Fibroblast of lung (primary cell): Measurements from ENCODE around the gene MAST2. TPM values are rescaled to one million over a fixed set of nuclear protein-coding genes. Genes with fewer than 3 reads are reported as not detected.

Experiments
- DNase-seq, 2 donors: peaks; one replicate each; pipeline versions ENCODE4 v3.0.0 to v3.0.0-alpha.2; 2010; ENCODE audit warnings: low read depth in 2 of 2
- H2AFZ ChIP-seq: 2 replicates; pipeline ENCODE4 v1.5.1; 2012; ENCODE audit warnings: low read length, control low read depth, inconsistent platforms
- H3K27ac ChIP-seq: 2 replicates; pipeline ENCODE4 v1.5.1; 2011; ENCODE audit warnings: low read length, control low read depth; ENCODE audit not compliant: insufficient read depth
- H3K27me3 ChIP-seq: 2 replicates; pipeline ENCODE4 v1.5.1; 2011; ENCODE audit warnings: mild to moderate bottlenecking, low read length; ENCODE audit not compliant: control insufficient read depth, insufficient read depth
- H3K36me3 ChIP-seq: 2 replicates; pipeline ENCODE4 v1.5.1; 2011; ENCODE audit warnings: low read length; ENCODE audit not compliant: control insufficient read depth, insufficient read depth
- H3K4me1 ChIP-seq: 2 replicates; pipeline ENCODE4 v1.5.1; 2011; ENCODE audit warnings: low read length; ENCODE audit not compliant: control insufficient read depth, insufficient read depth; ENCODE audit errors: extremely low read depth
- H3K4me2 ChIP-seq: 2 replicates; pipeline ENCODE4 v1.5.1; 2011; ENCODE audit warnings: low read length, control low read depth; ENCODE audit not compliant: insufficient read depth; ENCODE audit errors: extremely low read depth
- H3K4me3 ChIP-seq, 4 experiments: fragments of 200-600 bp in 1 of 4; sonication (generic) in 1 of 4; replicated peaks in 1 of 4; 2 replicates each; pipeline ENCODE4 v1.5.1; 2011 to 2016; ENCODE audit warnings: low read length in 4 of 4, low read depth in 3 of 4, mild to moderate bottlenecking in 3 of 4, control low read depth in 2 of 4, inconsistent platforms in 1 of 4, mixed read lengths in 1 of 4; ENCODE audit not compliant: insufficient read depth in 1 of 4; ENCODE audit errors: control extremely low read depth in 1 of 4
- H3K79me2 ChIP-seq: 2 replicates; pipeline ENCODE4 v1.5.1; 2012; ENCODE audit warnings: mild to moderate bottlenecking, low read length, inconsistent platforms; ENCODE audit not compliant: control insufficient read depth, insufficient read depth
- H3K9ac ChIP-seq: 2 replicates; pipeline ENCODE4 v1.5.1; 2011; ENCODE audit warnings: mild to moderate bottlenecking, low read length, control low read depth; ENCODE audit not compliant: insufficient read depth
- H3K9me3 ChIP-seq: 2 replicates; pipeline ENCODE4 v1.5.1; 2012; ENCODE audit warnings: low read depth, low read length; ENCODE audit not compliant: control insufficient read depth, insufficient read depth
- H4K20me1 ChIP-seq: 2 replicates; pipeline ENCODE4 v1.5.1; 2011; ENCODE audit warnings: low read length; ENCODE audit not compliant: control insufficient read depth, insufficient read depth; ENCODE audit errors: extremely low read depth
- EZH2 ChIP-seq: IDR thresholded peaks from 2 replicates; pipeline ENCODE4 v1.5.1; 2012; ENCODE audit warnings: low read length, control low read depth, mild to moderate bottlenecking; ENCODE audit errors: missing control alignments
- polyA plus RNA-seq, 2 donors: library from polyadenylated mRNA; depleted of rRNA in 1 of 2; stranded (reverse) in 1 of 2; unstranded in 1 of 2; fragments of >200 nt; gene quantifications; 2 replicates each; pipeline ENCODE4 v1.2.1, GENCODE V29; 2011 to 2012; ENCODE audit warnings: missing spikeins in 1 of 2
- total RNA-seq: library from RNA; depleted of rRNA; stranded (reverse); fragments of >200 nt; gene quantifications from 2 replicates; pipeline ENCODE4 v1.2.1, GENCODE V29; 2014
- TF ChIP-seq, protein P1 (sequence below), 2 donors: IDR thresholded peaks in 1 of 2; conservative IDR thresholded peaks in 1 of 2; 1 replicate in 1 of 2; 2 replicates in 1 of 2; pipeline ENCODE4 v1.5.1; 2011 to 2012; ENCODE audit warnings: low read length in 2 of 2, control low read depth in 1 of 2, inconsistent platforms in 1 of 2, low read depth in 1 of 2, mild to moderate bottlenecking in 1 of 2

The MAST2 gene
- total and polyA plus RNA-seq, 2 donors (not counting 1 experiment from before 2014, with no cell fraction given): 17.5 to 24.9 TPM

DNA sequence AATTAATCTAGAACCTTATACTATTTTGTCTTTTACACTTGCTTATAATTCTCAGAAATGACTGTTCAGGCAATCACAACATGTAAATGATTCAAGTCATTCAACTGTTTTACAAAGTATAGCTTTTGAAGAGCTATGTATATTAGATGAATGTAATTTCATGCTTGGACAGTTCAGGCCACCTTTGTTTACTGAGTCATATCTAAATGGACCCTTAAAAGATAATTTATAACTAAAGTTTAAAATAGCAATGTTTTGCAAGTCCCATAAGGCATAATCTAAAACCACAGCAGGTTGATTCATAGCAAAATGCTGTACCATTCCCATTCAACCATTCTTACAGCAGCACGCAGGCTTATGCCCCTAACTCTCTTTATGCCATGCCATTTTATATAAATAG is 264.2 kb downstream of the MAST2 start:
- Histone ChIP-seq H2AFZ (no peak overlapping the region), H3K36me3 (no peaks in the 10 kb centered on the region)
- no peak for TF ChIP-seq EZH2
- TF ChIP-seq, protein P1, sequence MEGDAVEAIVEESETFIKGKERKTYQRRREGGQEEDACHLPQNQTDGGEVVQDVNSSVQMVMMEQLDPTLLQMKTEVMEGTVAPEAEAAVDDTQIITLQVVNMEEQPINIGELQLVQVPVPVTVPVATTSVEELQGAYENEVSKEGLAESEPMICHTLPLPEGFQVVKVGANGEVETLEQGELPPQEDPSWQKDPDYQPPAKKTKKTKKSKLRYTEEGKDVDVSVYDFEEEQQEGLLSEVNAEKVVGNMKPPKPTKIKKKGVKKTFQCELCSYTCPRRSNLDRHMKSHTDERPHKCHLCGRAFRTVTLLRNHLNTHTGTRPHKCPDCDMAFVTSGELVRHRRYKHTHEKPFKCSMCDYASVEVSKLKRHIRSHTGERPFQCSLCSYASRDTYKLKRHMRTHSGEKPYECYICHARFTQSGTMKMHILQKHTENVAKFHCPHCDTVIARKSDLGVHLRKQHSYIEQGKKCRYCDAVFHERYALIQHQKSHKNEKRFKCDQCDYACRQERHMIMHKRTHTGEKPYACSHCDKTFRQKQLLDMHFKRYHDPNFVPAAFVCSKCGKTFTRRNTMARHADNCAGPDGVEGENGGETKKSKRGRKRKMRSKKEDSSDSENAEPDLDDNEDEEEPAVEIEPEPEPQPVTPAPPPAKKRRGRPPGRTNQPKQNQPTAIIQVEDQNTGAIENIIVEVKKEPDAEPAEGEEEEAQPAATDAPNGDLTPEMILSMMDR (conservative IDR thresholded peaks at IDR 0.05 in 1 of 2, IDR thresholded peaks at IDR 0.05 in 1 of 2; ENCODE audit: low read depth in 1 of 2, low read length in 2 of 2): no peak

DNA sequence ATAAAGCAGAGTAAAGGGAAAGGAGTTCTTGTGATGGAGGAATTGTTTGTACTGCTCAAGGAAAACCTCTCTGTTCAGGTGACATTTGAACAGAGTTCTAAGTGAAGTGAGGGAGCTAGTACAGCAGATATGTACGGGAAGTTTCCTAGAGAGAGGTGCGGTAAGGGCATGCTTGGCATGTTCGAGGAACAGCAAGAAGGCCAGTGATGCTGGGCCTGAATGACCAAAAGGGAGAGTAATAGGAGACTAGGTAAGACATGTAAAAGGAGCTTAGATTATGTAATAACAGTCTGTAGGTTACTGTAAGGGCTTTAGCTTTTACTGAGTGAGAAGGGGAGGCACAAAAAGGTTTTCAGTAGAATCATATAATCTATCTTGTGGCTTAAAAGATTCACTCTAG is 265.1 kb downstream of the MAST2 start:
- no peak overlapping the region for H3K9ac ChIP-seq
- no peak overlapping the region for H3K27ac ChIP-seq
- no peaks in the 10 kb centered on the region for H3K9me3 ChIP-seq
- H3K79me2 ChIP-seq: no peaks in the 10 kb centered on the region
- TF ChIP-seq, protein P1 (conservative IDR thresholded peaks at IDR 0.05 in 1 of 2, IDR thresholded peaks at IDR 0.05 in 1 of 2; ENCODE audit: low read depth in 1 of 2, low read length in 2 of 2): no peak
- TF ChIP-seq EZH2: no peak
- no peak overlapping the region for H2AFZ ChIP-seq
- no peaks in the 10 kb centered on the region for H3K27me3 ChIP-seq
- H3K4me1 ChIP-seq: no peaks in the 10 kb centered on the region
- no peaks in the 10 kb centered on the region for H4K20me1 ChIP-seq
- H3K4me2 ChIP-seq: no peak overlapping the region
- no peak overlapping the region for H3K4me3 ChIP-seq
- no peaks in the 10 kb centered on the region for H3K36me3 ChIP-seq
- no peak for DNase-seq

More for the DNA sequence above, 264.2 kb downstream of the MAST2 start:
- Histone ChIP-seq H3K9ac (no peak overlapping the region), H3K9me3 (no peaks in the 10 kb centered on the region), H3K4me2 (no peak overlapping the region), H3K27me3 (no peaks in the 10 kb centered on the region), H3K79me2 (no peaks in the 10 kb centered on the region), H3K4me3 (no peak overlapping the region), H3K4me1 (no peaks in the 10 kb centered on the region), H4K20me1 (no peaks in the 10 kb centered on the region), H3K27ac (no peak overlapping the region)
- no peak for DNase-seq

DNA sequence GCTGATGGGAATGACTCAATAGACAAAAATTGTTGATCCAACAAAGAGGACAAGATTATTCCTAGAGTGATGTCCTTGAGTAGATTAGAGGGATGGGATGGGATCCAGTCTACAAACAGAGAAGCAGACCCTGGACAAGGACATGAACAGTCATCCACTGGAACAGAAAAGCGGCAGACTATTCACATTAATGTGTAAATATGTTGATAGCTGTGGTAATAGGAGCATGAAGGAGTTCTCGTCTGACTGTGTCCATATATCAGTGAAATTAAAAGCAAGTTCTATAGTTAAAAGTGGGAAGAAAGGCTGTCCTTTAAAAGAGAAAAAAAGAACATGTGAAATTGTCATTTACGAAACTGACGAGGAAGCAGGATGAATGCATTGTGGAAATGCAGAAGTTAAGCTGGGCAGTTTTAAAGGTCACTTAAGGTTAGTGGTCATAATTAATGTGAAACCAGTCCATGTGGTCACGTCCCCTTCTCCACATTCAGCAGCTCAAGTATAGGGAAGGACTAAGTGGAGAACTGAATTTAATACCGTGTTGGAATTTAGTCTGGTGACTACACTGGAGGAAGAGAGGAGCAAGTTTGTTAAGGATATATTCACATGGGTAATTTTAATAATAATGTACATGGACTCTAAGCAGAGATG is 266.9 kb downstream of the MAST2 start:
- Histone ChIP-seq H3K36me3 (no peaks in the 10 kb centered on the region), H3K4me1 (no peaks in the 10 kb centered on the region), H3K9ac (no peak overlapping the region), H3K27ac (no peak overlapping the region), H2AFZ (no peak overlapping the region), H3K9me3 (no peaks in the 10 kb centered on the region), H3K4me2 (no peak overlapping the region), H3K4me3 (no peak overlapping the region), H3K27me3 (no peaks in the 10 kb centered on the region), H3K79me2 (no peaks in the 10 kb centered on the region), H4K20me1 (no peaks in the 10 kb centered on the region)
- DNase-seq: no peak
- TF ChIP-seq EZH2: no peak
- TF ChIP-seq, protein P1 (conservative IDR thresholded peaks at IDR 0.05 in 1 of 2, IDR thresholded peaks at IDR 0.05 in 1 of 2; ENCODE audit: low read depth in 1 of 2, low read length in 2 of 2): no peak
